ENCODE measurements around the gene SLX4IP. TPM values are rescaled to one million over a fixed set of nuclear protein-coding genes. Genes with fewer than 3 reads are reported as not detected.
A peak's percentile ranks its signal among the peaks of the same experiment; 100 is the strongest.

The SLX4IP gene
- total RNA-seq, 3 donors from 2014 or later: 5.7 to 9.7 (median 7.7) TPM

DNA sequence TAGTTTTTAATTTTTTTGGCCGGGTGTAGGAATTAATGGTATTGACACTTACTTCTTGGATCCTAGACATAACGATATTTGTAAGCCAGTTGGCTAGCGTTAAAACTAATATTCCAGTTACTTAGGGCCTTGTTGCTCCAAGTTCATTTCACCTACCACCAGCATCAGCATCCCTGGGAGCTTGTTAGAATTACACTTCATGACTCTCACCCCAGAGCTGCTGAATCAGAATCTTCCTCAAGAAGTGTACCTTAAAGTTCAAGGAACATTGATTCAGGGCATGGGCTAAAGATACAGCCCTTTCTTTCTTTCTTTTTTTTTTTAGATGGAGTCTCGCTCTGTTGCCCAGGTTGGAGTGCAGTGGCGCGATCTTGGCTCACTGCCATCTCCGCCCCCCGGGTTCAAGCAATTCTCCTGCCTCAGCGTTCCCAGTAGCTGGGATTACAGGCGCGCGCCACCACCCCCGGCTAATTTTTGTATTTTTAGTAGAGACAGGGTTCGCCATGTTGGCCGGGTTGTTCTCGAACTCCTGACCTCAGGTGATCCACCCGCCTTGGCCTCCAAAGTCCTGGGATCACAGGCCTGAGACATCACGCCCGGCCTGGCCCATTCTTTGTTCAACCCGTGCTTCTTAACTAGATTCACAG is 1.1 kb downstream of the SLX4IP start:
- H3K36me3 ChIP-seq (ENCODE audit: low read depth): peaks cover 6% of the 10 kb centered on the region
- peaks cover 21% of the 10 kb centered on the region for H3K4me1 ChIP-seq (ENCODE audit: low read depth)
- H3K4me3 ChIP-seq: no peak overlapping the region
- no peaks in the 10 kb centered on the region for H3K9me3 ChIP-seq
- intact Hi-C loops (cut with DNase I, micrococcal nuclease): no loop called here
- ATAC-seq (no peak), DNase-seq (peak in 1 of 3 donors; percentile 36)
- TF ChIP-seq, protein P1, sequence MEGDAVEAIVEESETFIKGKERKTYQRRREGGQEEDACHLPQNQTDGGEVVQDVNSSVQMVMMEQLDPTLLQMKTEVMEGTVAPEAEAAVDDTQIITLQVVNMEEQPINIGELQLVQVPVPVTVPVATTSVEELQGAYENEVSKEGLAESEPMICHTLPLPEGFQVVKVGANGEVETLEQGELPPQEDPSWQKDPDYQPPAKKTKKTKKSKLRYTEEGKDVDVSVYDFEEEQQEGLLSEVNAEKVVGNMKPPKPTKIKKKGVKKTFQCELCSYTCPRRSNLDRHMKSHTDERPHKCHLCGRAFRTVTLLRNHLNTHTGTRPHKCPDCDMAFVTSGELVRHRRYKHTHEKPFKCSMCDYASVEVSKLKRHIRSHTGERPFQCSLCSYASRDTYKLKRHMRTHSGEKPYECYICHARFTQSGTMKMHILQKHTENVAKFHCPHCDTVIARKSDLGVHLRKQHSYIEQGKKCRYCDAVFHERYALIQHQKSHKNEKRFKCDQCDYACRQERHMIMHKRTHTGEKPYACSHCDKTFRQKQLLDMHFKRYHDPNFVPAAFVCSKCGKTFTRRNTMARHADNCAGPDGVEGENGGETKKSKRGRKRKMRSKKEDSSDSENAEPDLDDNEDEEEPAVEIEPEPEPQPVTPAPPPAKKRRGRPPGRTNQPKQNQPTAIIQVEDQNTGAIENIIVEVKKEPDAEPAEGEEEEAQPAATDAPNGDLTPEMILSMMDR (IDR thresholded peaks at IDR 0.05): no peak

DNA sequence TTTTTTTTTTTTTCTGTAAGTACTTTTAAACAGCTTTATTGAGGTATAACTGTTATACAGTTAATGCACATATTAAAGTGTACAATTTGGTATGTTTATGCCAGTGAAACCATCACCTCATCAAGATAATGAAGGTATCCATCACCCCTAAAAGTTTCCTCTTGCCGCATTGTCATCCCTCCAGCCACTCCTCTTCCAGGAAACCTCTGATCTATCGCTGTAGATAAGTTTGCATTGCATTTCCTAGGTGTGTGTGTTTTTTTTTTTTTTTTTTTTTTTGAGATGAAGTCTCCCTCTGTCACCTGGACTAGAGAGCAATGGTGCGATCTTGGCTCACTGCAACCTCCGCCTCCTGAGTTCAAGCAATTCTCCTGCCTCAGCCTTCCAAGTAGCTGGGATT is 3.1 kb downstream of the SLX4IP start:
- TF ChIP-seq, protein P1 (IDR thresholded peaks at IDR 0.05): no peak
- ATAC-seq: no peak
- intact Hi-C loops (cut with DNase I, micrococcal nuclease): no loop called here
- H3K9me3 ChIP-seq: no peaks in the 10 kb centered on the region
- peaks cover 6% of the 10 kb centered on the region for H3K36me3 ChIP-seq (ENCODE audit: low read depth)
- no peak for DNase-seq
- peaks cover 6% of the 10 kb centered on the region for H3K4me1 ChIP-seq (ENCODE audit: low read depth)
- no peak overlapping the region for H3K4me3 ChIP-seq

DNA sequence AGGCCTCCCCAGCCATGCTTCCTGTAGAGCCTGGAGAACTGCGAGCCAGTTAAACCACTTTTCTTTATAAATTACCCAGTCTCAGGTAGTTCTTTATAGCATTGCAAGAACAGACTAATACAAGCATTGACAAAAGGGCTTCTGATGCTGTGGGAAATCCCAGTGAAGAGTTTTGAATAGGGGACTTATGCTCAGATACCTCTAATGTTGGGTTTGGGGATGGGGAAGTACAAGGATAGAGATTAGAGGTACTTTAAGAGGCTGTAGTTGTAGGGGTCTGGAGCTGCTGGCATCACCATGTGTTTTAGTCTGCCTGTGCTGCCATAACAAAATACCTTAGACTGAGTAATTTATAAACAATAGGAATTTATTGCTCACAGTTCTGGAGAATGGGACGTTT is 8.8 kb downstream of the SLX4IP start:
- intact Hi-C loops (cut with DNase I, micrococcal nuclease): no loop called here
- no peak for ATAC-seq

DNA sequence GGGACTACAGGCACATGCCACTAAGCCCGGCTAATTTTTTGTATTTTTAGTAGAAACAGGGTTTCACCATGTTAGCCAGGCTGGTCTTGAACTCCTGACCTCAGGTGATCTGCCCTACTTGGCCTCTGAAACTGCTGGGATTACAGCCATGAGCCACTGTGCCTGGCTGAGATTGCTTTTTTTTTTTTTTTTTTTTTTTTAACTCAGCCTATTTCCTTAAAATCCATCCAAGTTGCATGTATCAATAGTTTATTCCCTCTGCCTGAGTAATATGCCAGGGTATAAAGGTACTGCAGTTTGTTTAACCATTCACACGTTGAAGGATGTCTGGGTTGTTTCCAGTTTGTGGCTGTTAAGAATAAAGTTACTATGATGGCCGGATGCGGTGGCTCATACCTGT is 10.7 kb downstream of the SLX4IP start:
- ATAC-seq (no peak), DNase-seq (no peak)
- intact Hi-C loops (cut with DNase I, micrococcal nuclease): no loop called here
- Histone ChIP-seq H3K4me3 (no peak overlapping the region), H3K36me3 (ENCODE audit: low read depth) (no peaks in the 10 kb centered on the region), H3K4me1 (ENCODE audit: low read depth) (no peaks in the 10 kb centered on the region), H3K9me3 (no peaks in the 10 kb centered on the region)
- TF ChIP-seq, protein P1 (IDR thresholded peaks at IDR 0.05): no peak

More for the DNA sequence above, 8.8 kb downstream of the SLX4IP start:
- H3K9me3 ChIP-seq: no peaks in the 10 kb centered on the region
- H3K4me3 ChIP-seq: no peak overlapping the region
- no peaks in the 10 kb centered on the region for H3K4me1 ChIP-seq (ENCODE audit: low read depth)
- TF ChIP-seq, protein P1 (IDR thresholded peaks at IDR 0.05): no peak
- no peaks in the 10 kb centered on the region for H3K36me3 ChIP-seq (ENCODE audit: low read depth)
- DNase-seq: no peak

DNA sequence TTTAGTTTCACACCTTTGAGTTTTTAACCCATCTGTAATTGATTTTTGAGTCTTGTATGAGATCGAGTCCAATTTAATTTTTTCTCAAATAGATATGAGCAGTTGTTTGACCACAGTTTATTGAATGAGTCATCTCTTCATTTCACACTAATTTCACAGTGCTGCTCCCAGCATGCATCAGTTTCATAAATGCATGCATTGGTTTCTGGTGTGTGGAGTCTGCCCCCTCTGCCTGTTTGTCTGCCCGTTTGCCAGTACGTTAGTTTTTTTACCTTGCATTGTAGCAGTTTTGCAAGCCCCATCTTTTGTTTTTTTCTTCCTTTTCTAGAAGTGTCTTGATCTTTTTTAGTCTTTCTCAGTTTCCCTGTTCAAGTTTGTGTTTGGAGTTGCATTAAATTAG is 11.9 kb downstream of the SLX4IP start:
- intact Hi-C loops (cut with DNase I, micrococcal nuclease): no loop called here
- DNase-seq (peak in 1 of 3 donors; percentile 57), ATAC-seq (peak; percentile 94)

More for the DNA sequence above, 11.9 kb downstream of the SLX4IP start:
- Histone ChIP-seq H3K4me3 (no peak overlapping the region), H3K9me3 (no peaks in the 10 kb centered on the region), H3K36me3 (ENCODE audit: low read depth) (no peaks in the 10 kb centered on the region), H3K4me1 (ENCODE audit: low read depth) (no peaks in the 10 kb centered on the region)
- TF ChIP-seq, protein P1 (IDR thresholded peaks at IDR 0.05): no peak

Measured in mucosa of descending colon (tissue), 3 donors.